Measurements from ENCODE around the gene TIMM44. TPM values are rescaled to one million over a fixed set of nuclear protein-coding genes. Genes with fewer than 3 reads are reported as not detected.

The TIMM44 gene
- total RNA-seq, 1 experiment from 2014 or later = 114 TPM

DNA sequence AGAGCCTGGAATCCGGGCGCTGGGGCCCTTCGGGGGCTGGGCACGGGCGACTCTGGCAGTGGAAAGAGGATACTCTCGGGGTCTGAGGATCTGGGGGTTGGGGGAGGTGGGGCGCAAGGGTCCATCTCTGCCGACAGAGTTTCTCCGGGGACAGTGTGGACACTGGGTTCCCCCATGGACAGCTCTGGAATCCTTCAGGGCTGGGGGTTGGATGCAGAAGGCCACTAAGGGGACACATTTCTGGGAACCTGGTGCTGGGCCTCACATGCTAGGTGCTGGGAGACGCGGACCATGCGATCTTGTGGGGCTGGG, 26.6 kb downstream of the TIMM44 start:
- no peaks in the 10 kb centered on the region for H4K20me1 ChIP-seq (ENCODE audit: control insufficient read depth, insufficient read depth, insufficient read length)
- H3K9me3 ChIP-seq (ENCODE audit: control insufficient read depth, low read depth, low read length) = no peaks in the 10 kb centered on the region
- H4K8ac ChIP-seq (replicated peaks; ENCODE audit: insufficient read length, low read depth, low read length) = no peak overlapping the region
- no peak for DNase-seq
- Mint-ChIP-seq H3K9me3 (no peaks in the 10 kb centered on the region; a peak in 1 of 5 replicates), H3K27ac (no peak overlapping the region), H3K36me3 (ENCODE audit: insufficient read depth in 1 of 3, low read depth in 3 of 3) (peaks cover 10 to 12% (median 11%) of the 10 kb centered on the region in 3 experiments; a peak in 6 of 7 replicates), H3K27me3 (ENCODE audit: low read depth) (peaks cover 57% of the 10 kb centered on the region), H3K4me1 (peaks cover 20 to 27% of the 10 kb centered on the region in 2 experiments), H3K4me3 (peak overlapping the region; percentile 67 to 91)
- no peak overlapping the region for H4K5ac ChIP-seq (ENCODE audit: insufficient read length, low read depth, low read length)
- H3K4me1 ChIP-seq (ENCODE audit: insufficient read depth, low read length) = no peaks in the 10 kb centered on the region
- peak overlapping the region; percentile 74 for H3K4me2 ChIP-seq (ENCODE audit: insufficient read depth, insufficient read length, low read length)
- no peak overlapping the region for H2BK15ac ChIP-seq (ENCODE audit: low read depth, low read length)
- no peak overlapping the region for H2BK12ac ChIP-seq (ENCODE audit: insufficient read length, low read depth, low read length)
- H3K18ac ChIP-seq (ENCODE audit: insufficient read length, low read depth, low read length) = no peak overlapping the region
- H3K79me2 ChIP-seq (ENCODE audit: insufficient read depth, low read length) = no peaks in the 10 kb centered on the region
- no peak overlapping the region for H3K27ac ChIP-seq (ENCODE audit: insufficient read length, low read depth, low read length)
- peaks cover 17% of the 10 kb centered on the region for H3K23me2 ChIP-seq (ENCODE audit: insufficient read length, low read depth, low read length, poor library complexity, severe bottlenecking)
- no peak overlapping the region for H3K23ac ChIP-seq (ENCODE audit: insufficient read length, low read depth, low read length)
- WGBS (ENCODE audit: extremely low coverage, insufficient read length, low lambda C conversion rate) = no CpG with 5 or more reads among the region's 12 CpGs
- peaks cover 16% of the 10 kb centered on the region; the same call in 1 of the 2 replicates for H3K27me3 ChIP-seq (ENCODE audit: insufficient read depth, low read length)
- H2BK5ac ChIP-seq (ENCODE audit: insufficient read length, low read length) = no peak overlapping the region
- H3K9ac ChIP-seq (ENCODE audit: extremely low read depth, insufficient read length, low read length) = no peak overlapping the region
- no peak overlapping the region for H2AFZ ChIP-seq (ENCODE audit: low read length)
- no peak overlapping the region for H2BK120ac ChIP-seq (ENCODE audit: low read depth, low read length, poor library complexity, severe bottlenecking)
- H3K14ac ChIP-seq (ENCODE audit: insufficient read depth, low read length) = no peak overlapping the region
- H3K56ac ChIP-seq (ENCODE audit: insufficient read length, low read depth, low read length) = no peak overlapping the region
- H4K91ac ChIP-seq (ENCODE audit: insufficient read length, low read depth, low read length) = no peak overlapping the region
- no peak overlapping the region for H3K4ac ChIP-seq (ENCODE audit: low read depth, low read length)
- no peaks in the 10 kb centered on the region for H3K79me1 ChIP-seq (ENCODE audit: insufficient read depth, low read depth, low read length, poor library complexity, severe bottlenecking)
- H3T11ph ChIP-seq (ENCODE audit: low read length) = no peak overlapping the region
- no peak overlapping the region for H2BK20ac ChIP-seq (ENCODE audit: low read depth, low read length, poor library complexity, severe bottlenecking)
- TF ChIP-seq, protein P1, sequence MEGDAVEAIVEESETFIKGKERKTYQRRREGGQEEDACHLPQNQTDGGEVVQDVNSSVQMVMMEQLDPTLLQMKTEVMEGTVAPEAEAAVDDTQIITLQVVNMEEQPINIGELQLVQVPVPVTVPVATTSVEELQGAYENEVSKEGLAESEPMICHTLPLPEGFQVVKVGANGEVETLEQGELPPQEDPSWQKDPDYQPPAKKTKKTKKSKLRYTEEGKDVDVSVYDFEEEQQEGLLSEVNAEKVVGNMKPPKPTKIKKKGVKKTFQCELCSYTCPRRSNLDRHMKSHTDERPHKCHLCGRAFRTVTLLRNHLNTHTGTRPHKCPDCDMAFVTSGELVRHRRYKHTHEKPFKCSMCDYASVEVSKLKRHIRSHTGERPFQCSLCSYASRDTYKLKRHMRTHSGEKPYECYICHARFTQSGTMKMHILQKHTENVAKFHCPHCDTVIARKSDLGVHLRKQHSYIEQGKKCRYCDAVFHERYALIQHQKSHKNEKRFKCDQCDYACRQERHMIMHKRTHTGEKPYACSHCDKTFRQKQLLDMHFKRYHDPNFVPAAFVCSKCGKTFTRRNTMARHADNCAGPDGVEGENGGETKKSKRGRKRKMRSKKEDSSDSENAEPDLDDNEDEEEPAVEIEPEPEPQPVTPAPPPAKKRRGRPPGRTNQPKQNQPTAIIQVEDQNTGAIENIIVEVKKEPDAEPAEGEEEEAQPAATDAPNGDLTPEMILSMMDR (conservative IDR thresholded peaks at IDR 0.05) = no peak
- H2AK5ac ChIP-seq (ENCODE audit: insufficient read length, low read length) = no peak overlapping the region
